SK-N-SH (cell line): ENCODE results near the gene CNPY4. TPM values are rescaled to one million over a fixed set of nuclear protein-coding genes. Genes with fewer than 3 reads are reported as not detected.
A peak's percentile ranks its signal among the peaks of the same experiment; 100 is the strongest.

ENCODE experiments used
- CHD2 ChIP-seq: fragments of 150-350 bp; IDR thresholded peaks from 2 replicates; pipeline ENCODE4 v1.6.1; 2018; ENCODE audit warnings: low read length; ENCODE audit not compliant: partially characterized antibody
- ELF1 ChIP-seq: IDR thresholded peaks from 2 replicates; pipeline ENCODE4 v1.4.0; 2012
- EP300 ChIP-seq, 2 experiments: IDR thresholded peaks; 2 replicates each; pipeline versions ENCODE4 v1.4.0 to v1.6.1; 2012; ENCODE audit warnings: borderline replicate concordance in 1 of 2, low read depth in 1 of 2, low read length in 1 of 2
- EZH2phosphoT487 ChIP-seq: fragments of 200-600 bp; sonication (generic); IDR thresholded peaks from 2 replicates; pipeline ENCODE4 v1.6.1; 2017; ENCODE audit warnings: low read depth, mixed run types, mild to moderate bottlenecking, antibody characterized with exemption, moderate library complexity, borderline replicate concordance
- FOSL2 ChIP-seq: IDR thresholded peaks from 2 replicates; pipeline ENCODE4 v1.4.0; 2012; ENCODE audit warnings: low read depth, mild to moderate bottlenecking, moderate library complexity, borderline replicate concordance
- FOXJ3 ChIP-seq: sonication (generic); formaldehyde crosslinking; IDR thresholded peaks from 2 replicates; pipeline ENCODE4 v1.5.1; 2020; ENCODE audit warnings: mild to moderate bottlenecking, missing genetic modification reagents
- FOXM1 ChIP-seq: IDR thresholded peaks from 2 replicates; pipeline ENCODE4 v1.4.0; 2012; ENCODE audit warnings: low read depth, mild to moderate bottlenecking
- GABPA ChIP-seq: IDR thresholded peaks from 2 replicates; pipeline ENCODE4 v1.4.0; 2012; ENCODE audit warnings: low read depth, mild to moderate bottlenecking
- GATA2 ChIP-seq: sonication (generic); formaldehyde crosslinking; IDR thresholded peaks from 2 replicates; pipeline ENCODE4 v1.5.0; 2020; ENCODE audit warnings: mild to moderate bottlenecking, missing genetic modification reagents
- JUND ChIP-seq: IDR thresholded peaks from 2 replicates; pipeline ENCODE4 v1.4.0; 2012
- MEF2A ChIP-seq: IDR thresholded peaks from 2 replicates; pipeline ENCODE4 v1.4.0; 2012; ENCODE audit warnings: low read depth, borderline replicate concordance
- MXI1 ChIP-seq: IDR thresholded peaks from 2 replicates; pipeline ENCODE4 v1.6.1; 2012; ENCODE audit warnings: mild to moderate bottlenecking, low read depth, low read length, improper control_type of control experiment
- NFIC ChIP-seq: IDR thresholded peaks from 2 replicates; pipeline ENCODE4 v1.4.0; 2012; ENCODE audit warnings: borderline replicate concordance
- NRF1 ChIP-seq: IDR thresholded peaks from 2 replicates; pipeline ENCODE4 v1.6.1; 2012; ENCODE audit warnings: low read depth, mild to moderate bottlenecking, low read length
- RAD21 ChIP-seq: IDR thresholded peaks from 2 replicates; pipeline ENCODE4 v1.6.1; 2012; ENCODE audit warnings: mild to moderate bottlenecking, low read length
- RCOR1 ChIP-seq: fragments of 150-350 bp; IDR thresholded peaks from 2 replicates; pipeline ENCODE4 v1.6.1; 2017; ENCODE audit warnings: antibody characterized with exemption, low read length
- RXRA ChIP-seq: IDR thresholded peaks from 2 replicates; pipeline ENCODE4 v1.4.0; 2012; ENCODE audit warnings: low read depth, mild to moderate bottlenecking, borderline replicate concordance
- SIN3A ChIP-seq: IDR thresholded peaks from 2 replicates; pipeline ENCODE4 v1.6.1; 2012; ENCODE audit warnings: low read depth, mild to moderate bottlenecking, low read length, moderate library complexity, borderline replicate concordance
- SMC3 ChIP-seq: IDR thresholded peaks from 2 replicates; pipeline ENCODE4 v1.6.1; 2012; ENCODE audit warnings: low read depth, low read length, improper control_type of control experiment
- TAF1 ChIP-seq: IDR thresholded peaks from 2 replicates; pipeline ENCODE4 v1.6.1; 2012; ENCODE audit warnings: low read depth, mild to moderate bottlenecking, low read length, moderate library complexity, borderline replicate concordance
- YY1 ChIP-seq: IDR thresholded peaks from 2 replicates; pipeline ENCODE4 v1.4.0; 2012; ENCODE audit warnings: low read depth, mild to moderate bottlenecking
- polyA plus RNA-seq, 3 experiments: library from polyadenylated mRNA; depleted of rRNA; stranded (reverse); fragments of >200 nt; gene quantifications; 2 replicates each; pipeline ENCODE4 v1.2.3, GENCODE V29; 2012
- TF ChIP-seq, protein P1 (sequence below): fragments of 150-350 bp; IDR thresholded peaks from 2 replicates; pipeline ENCODE4 v1.6.1; 2016; ENCODE audit warnings: mild to moderate bottlenecking, low read depth, low read length
- TF ChIP-seq, protein P2 (sequence below): fragments of 150-350 bp; IDR thresholded peaks from 2 replicates; pipeline ENCODE4 v1.6.1; 2017; ENCODE audit warnings: antibody characterized with exemption, low read length, low read depth, borderline replicate concordance
- TF ChIP-seq, protein P3 (sequence below): fragments of 200-600 bp; sonication (generic); IDR thresholded peaks from 2 replicates; pipeline ENCODE4 v1.6.1; 2017; ENCODE audit warnings: antibody characterized with exemption, mild to moderate bottlenecking, moderate library complexity
- TF ChIP-seq, protein P4 (sequence below): IDR thresholded peaks from 2 replicates; pipeline ENCODE4 v1.4.0; 2012; ENCODE audit warnings: low read depth, borderline replicate concordance

The CNPY4 gene
- polyA plus RNA-seq, 1 of the 3 experiments (the other 2 are of a cell fraction) = 52.0 TPM

DNA sequence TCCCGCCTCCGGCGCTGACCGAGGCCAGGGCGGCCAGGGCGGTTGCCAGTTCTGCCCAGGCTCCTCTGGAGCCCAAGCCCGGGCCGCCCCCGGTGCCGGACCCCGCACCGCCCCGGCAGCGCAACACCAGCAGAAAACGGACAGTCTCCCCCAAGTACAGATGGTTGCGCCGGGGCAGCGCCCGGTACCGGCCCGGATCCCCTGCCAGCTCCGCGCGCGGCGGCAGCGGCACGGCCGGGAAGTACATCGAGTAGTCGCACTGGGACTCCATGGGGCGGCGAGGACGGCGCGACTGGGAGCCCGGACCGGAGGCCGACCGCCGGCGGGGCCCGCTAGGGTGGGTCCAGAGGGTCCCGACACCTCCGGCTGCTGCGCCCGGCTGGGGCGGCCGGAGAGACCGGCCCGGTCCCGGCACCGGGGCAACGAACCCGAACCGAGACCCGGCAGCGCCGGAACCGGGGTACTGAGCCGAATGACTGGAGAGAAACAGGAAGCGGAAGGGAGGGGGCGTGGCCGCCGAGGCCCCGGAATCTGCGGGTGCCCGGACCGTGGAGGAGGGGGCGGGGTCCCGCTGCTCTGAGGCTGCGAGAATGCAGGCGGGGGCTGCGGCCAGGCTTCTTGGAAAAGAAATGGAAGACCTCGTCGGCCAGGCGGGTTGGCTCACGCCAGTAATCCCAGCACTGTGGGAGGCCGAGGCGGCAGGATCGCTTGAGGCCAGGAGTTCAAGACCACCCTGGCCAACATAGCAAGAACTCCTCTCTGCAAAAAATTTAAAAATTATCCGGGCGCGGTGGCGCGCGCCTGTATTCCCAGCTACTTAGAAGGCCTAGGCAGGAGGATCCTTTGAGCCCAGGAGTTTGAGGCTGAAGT, 39.0 kb downstream of the CNPY4 start, which contains the start of gene TRAPPC14 (continued):
- TF ChIP-seq GATA2 (CRISPR knock-in tag) (no peak), TAF1 (peak; percentile 90), RAD21 (no peak), NRF1 (no peak), CHD2 (peak; percentile 84), FOXM1 (no peak; the same call in 1 of the 2 replicates), FOSL2 (no peak), RCOR1 (peak; percentile 33; the same call in 1 of the 2 replicates), MXI1 (peak; percentile 72), GABPA (peak; percentile 93), ELF1 (peak; percentile 87), MEF2A (no peak), YY1 (peak; percentile 77), EP300 (IDR thresholded peaks at IDR 0.05; ENCODE audit: borderline replicate concordance in 1 of 2, low read depth in 1 of 2, low read length in 1 of 2) (peak in 1 of 2 experiments; percentile 30; a peak in 1 of 4 replicates), EZH2phosphoT487 (no peak), FOXJ3 (CRISPR knock-in tag) (no peak), JUND (no peak), RXRA (no peak), SIN3A (peak; percentile 81; the same call in 1 of the 2 replicates), SMC3 (no peak), NFIC (no peak)
- TF ChIP-seq, protein P1, sequence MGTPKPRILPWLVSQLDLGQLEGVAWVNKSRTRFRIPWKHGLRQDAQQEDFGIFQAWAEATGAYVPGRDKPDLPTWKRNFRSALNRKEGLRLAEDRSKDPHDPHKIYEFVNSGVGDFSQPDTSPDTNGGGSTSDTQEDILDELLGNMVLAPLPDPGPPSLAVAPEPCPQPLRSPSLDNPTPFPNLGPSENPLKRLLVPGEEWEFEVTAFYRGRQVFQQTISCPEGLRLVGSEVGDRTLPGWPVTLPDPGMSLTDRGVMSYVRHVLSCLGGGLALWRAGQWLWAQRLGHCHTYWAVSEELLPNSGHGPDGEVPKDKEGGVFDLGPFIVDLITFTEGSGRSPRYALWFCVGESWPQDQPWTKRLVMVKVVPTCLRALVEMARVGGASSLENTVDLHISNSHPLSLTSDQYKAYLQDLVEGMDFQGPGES = no peak
- TF ChIP-seq, protein P2, sequence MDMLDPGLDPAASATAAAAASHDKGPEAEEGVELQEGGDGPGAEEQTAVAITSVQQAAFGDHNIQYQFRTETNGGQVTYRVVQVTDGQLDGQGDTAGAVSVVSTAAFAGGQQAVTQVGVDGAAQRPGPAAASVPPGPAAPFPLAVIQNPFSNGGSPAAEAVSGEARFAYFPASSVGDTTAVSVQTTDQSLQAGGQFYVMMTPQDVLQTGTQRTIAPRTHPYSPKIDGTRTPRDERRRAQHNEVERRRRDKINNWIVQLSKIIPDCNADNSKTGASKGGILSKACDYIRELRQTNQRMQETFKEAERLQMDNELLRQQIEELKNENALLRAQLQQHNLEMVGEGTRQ = no peak
- TF ChIP-seq, protein P3, sequence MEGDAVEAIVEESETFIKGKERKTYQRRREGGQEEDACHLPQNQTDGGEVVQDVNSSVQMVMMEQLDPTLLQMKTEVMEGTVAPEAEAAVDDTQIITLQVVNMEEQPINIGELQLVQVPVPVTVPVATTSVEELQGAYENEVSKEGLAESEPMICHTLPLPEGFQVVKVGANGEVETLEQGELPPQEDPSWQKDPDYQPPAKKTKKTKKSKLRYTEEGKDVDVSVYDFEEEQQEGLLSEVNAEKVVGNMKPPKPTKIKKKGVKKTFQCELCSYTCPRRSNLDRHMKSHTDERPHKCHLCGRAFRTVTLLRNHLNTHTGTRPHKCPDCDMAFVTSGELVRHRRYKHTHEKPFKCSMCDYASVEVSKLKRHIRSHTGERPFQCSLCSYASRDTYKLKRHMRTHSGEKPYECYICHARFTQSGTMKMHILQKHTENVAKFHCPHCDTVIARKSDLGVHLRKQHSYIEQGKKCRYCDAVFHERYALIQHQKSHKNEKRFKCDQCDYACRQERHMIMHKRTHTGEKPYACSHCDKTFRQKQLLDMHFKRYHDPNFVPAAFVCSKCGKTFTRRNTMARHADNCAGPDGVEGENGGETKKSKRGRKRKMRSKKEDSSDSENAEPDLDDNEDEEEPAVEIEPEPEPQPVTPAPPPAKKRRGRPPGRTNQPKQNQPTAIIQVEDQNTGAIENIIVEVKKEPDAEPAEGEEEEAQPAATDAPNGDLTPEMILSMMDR = no peak
- TF ChIP-seq, protein P4, sequence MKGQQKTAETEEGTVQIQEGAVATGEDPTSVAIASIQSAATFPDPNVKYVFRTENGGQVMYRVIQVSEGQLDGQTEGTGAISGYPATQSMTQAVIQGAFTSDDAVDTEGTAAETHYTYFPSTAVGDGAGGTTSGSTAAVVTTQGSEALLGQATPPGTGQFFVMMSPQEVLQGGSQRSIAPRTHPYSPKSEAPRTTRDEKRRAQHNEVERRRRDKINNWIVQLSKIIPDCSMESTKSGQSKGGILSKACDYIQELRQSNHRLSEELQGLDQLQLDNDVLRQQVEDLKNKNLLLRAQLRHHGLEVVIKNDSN = no peak
- TF ChIP-seq, all 33 proteins: peak for 14
